ENCODE results near the gene CHST9.

GRCh38 chr18:27094621-27095020 lies 90.5 kb downstream of the CHST9 start:
- no peak for TF ChIP-seq CTCF (IDR thresholded peaks at IDR 0.05)
- TF ChIP-seq ZFX (IDR thresholded peaks at IDR 0.05; ENCODE audit: borderline replicate concordance) = no peak

Measured in 22Rv1 (cell line).